HEK293T (cell line): ENCODE results near the gene THSD7A.

Experiments
- FOXK2 ChIP-seq: fragments of 450-650 bp; IDR thresholded peaks from 2 replicates; pipeline ENCODE4 v1.6.1; 2016; ENCODE audit warnings: mild to moderate bottlenecking
- SUZ12 ChIP-seq: fragments of 450-650 bp; IDR thresholded peaks from 2 replicates; pipeline ENCODE4 v1.6.1; 2016; ENCODE audit warnings: mild to moderate bottlenecking
- ZNF384 ChIP-seq: fragments of 450-650 bp; IDR thresholded peaks from 2 replicates; pipeline ENCODE4 v1.6.1; 2016

GRCh38 chr7:11366118-11366517, 465.9 kb downstream of the THSD7A start:
- TF ChIP-seq ZNF384 (no peak), FOXK2 (no peak), SUZ12 (no peak)
